ENCODE results near the gene ANKRD65.

DNA sequence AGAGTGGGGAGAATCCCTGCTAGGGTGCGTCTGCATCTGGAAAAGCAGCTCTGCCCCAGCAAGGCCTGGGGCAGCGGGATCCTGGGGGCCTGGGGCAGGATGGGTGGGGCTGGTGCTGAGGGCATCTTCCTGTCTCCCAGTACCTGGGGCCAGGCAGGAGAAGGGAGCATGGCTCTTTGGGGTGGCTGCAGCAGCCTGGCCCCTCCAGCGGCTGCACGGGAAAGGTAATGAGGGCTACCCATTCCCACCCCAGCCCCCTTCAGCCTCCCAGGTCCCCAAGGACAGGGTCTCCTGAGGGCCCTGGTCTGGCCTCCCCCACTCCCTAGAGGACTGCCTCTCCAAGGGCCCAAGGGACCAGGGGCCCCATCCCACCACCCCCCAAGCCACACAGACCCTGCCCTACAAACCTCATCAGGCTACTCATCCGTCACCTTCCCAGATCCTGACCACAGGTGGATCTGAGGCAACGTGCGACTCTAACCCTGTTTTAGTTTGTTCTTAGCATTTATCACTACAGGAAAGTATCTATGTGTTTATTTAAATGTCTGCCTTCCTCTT is 910 bp upstream of the ANKRD65 start:
- TF ChIP-seq, protein P1, sequence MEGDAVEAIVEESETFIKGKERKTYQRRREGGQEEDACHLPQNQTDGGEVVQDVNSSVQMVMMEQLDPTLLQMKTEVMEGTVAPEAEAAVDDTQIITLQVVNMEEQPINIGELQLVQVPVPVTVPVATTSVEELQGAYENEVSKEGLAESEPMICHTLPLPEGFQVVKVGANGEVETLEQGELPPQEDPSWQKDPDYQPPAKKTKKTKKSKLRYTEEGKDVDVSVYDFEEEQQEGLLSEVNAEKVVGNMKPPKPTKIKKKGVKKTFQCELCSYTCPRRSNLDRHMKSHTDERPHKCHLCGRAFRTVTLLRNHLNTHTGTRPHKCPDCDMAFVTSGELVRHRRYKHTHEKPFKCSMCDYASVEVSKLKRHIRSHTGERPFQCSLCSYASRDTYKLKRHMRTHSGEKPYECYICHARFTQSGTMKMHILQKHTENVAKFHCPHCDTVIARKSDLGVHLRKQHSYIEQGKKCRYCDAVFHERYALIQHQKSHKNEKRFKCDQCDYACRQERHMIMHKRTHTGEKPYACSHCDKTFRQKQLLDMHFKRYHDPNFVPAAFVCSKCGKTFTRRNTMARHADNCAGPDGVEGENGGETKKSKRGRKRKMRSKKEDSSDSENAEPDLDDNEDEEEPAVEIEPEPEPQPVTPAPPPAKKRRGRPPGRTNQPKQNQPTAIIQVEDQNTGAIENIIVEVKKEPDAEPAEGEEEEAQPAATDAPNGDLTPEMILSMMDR (IDR thresholded peaks at IDR 0.05; ENCODE audit: insufficient read depth, low read length) = no peak
- TF ChIP-seq, protein P2, sequence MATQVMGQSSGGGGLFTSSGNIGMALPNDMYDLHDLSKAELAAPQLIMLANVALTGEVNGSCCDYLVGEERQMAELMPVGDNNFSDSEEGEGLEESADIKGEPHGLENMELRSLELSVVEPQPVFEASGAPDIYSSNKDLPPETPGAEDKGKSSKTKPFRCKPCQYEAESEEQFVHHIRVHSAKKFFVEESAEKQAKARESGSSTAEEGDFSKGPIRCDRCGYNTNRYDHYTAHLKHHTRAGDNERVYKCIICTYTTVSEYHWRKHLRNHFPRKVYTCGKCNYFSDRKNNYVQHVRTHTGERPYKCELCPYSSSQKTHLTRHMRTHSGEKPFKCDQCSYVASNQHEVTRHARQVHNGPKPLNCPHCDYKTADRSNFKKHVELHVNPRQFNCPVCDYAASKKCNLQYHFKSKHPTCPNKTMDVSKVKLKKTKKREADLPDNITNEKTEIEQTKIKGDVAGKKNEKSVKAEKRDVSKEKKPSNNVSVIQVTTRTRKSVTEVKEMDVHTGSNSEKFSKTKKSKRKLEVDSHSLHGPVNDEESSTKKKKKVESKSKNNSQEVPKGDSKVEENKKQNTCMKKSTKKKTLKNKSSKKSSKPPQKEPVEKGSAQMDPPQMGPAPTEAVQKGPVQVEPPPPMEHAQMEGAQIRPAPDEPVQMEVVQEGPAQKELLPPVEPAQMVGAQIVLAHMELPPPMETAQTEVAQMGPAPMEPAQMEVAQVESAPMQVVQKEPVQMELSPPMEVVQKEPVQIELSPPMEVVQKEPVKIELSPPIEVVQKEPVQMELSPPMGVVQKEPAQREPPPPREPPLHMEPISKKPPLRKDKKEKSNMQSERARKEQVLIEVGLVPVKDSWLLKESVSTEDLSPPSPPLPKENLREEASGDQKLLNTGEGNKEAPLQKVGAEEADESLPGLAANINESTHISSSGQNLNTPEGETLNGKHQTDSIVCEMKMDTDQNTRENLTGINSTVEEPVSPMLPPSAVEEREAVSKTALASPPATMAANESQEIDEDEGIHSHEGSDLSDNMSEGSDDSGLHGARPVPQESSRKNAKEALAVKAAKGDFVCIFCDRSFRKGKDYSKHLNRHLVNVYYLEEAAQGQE (IDR thresholded peaks at IDR 0.05; ENCODE audit: insufficient replicate concordance, low read depth) = no peak
- TF ChIP-seq POLR2AphosphoS5 (IDR thresholded peaks at IDR 0.05; ENCODE audit: low read depth) = no peak
